Measurements from ENCODE around the gene AP1M1.

The AP1M1 gene

DNA sequence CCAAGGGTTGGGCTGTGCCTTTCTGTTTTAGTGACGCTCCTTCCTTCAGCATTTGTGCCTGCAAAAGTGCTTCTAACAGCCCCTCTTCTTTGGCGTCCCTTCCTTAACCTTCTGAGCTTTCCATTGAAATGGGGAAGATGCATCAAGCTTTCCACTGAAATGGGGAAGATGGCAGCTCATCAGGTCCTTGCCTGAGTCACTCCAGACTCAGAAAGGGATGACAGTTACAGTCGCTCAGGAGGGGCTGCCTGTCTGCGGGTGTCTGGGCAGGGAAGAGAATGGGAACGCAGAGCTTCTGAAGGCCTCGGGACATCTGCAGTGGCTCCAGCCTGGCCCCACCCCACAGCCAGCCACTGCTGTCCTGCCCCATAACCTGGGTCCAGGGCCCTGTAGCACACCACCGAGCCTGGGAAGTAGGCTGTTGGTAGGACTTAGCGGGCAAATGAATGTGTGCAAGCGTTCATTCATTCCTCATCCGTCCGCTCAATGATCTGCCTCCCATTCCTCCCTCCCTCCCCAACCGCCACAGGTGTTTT, 9.8 kb downstream of the AP1M1 start:
- DNase-seq (ENCODE audit: low read depth in 2 of 2): no peak

DNA sequence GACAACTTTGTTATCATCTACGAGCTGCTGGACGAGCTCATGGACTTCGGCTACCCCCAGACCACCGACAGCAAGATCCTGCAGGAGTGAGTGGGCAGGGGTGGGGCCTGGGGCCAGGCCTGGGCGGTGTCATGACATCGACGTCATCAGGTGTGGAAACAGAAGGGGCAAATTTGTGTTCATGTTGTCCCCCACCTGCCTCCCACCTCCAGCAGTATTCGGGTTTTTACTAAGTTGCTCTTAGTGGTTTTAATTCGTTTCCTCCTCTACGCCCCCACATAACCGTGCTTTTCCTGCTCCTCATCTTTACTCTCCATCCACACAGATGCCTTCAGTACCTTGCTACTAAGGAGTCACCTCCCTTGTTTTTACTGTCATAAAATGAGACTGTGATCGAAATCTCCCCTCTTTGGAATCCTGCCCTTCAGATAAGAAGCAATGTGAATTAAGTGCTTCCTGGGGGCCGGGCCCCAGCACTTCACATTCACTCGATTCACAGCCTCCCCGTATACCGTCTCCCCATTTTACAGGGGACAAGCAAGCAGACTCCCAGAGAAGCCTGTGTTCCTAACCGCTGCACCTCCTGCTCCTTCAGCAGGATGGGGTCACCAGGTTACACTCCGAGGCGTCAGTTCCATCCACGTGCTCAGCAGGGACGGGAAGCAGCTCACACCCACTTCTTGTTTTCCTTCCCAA, 10.5 kb downstream of the AP1M1 start:
- DNase-seq (ENCODE audit: low read depth in 2 of 2): no peak

DNA sequence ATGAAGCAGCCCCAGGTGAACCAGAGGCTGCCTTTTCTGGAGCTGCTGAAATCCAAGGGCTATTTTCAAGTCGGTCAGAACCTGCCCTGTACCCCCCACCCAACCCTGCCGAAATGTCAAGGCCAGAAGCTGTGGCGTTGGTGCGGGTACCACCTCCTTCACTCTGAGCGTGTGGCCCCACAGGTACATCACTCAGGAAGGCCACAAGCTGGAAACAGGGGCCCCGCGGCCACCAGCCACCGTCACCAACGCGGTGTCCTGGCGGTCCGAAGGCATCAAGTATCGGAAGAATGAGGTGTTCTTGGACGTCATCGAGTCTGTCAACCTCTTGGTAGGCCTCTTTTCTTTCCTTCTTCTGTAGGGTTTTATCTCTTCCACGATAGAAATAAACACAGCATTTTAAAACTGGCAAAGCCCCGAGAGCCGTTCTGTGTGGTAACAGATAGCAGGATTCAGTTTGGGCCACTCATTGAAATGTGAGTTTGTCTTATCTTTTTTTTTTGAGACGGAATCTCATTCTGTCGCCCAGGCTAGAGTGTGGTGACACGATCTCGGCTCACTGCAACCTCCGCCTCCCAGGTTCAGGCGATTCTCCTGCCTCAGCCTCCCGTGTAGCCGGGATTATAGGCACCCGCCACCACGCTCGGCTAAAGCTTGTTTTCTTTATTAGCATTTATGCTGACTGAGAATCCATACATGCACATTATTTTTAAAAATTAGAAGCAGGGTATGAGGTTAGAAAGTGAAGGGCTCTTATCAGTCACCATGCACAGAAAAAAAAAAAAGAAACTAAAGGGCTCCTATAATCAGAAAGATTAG, 11.3 kb downstream of the AP1M1 start:
- DNase-seq (ENCODE audit: low read depth in 2 of 2): no peak

GRCh38 chr19:16210168-16210567, 12.5 kb downstream of the AP1M1 start:
- DNase-seq (ENCODE audit: low read depth in 2 of 2): no peak

DNA sequence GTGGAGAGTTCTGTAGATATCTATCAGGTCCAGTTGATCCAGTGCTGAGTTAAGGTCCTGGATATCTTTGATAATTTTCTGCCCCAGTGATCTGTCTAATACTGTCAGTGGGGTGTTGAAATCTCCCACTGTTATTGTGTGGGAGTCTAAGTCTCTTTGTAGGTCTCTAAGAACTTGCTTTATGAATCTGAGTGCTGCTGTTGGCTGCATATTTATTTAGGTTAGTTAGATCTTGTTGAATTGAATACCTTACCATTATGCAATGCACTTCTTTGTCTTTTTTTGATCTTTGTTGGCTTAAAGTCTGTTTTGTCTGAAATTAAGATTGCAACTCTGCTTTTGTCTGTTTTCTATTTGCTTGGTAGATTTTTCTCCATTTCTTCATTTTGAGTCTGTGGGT, 15.4 kb downstream of the AP1M1 start:
- no peak for DNase-seq (ENCODE audit: low read depth in 2 of 2)

- no peak for DNase-seq (ENCODE audit: low read depth in 2 of 2)
Measured at GRCh38 chr19:16216744-16217670, 19.3 kb downstream of the AP1M1 start.

DNA sequence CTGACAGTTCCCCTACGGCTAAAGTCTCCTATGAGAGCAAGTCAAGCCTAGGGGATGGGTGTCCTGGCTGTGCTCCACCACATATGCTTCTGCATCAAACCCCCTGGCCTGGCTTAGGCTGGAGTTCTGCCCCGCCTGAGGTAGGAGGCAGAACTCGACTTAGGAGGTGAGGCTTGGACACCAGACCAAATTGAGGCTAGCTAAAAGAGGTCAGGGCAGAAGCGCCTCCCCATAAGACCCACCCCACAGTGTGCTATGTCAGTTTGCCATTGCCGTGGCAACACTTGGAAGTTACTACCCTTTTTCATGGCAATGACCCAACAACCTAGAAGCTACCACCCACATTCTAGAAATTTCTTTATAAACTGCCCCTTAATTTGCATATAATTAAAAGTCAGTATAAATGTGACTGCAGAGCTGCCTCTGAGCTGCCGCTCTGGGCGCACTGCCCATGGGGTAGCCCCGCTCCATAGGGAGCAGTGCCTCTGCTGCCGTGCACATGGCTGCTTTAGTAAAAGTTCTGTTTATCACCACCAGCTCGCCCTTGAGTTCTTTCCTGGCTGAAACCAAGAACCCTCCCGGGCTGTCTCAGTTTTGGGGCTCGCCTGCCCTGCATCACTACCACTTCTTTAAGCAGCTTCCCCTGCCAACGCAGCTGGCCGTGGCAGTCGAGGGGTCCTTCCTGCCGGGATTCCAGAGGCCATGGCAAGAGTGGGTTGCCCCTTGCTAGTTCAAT, 20.2 kb downstream of the AP1M1 start:
- no peak for DNase-seq (ENCODE audit: low read depth in 2 of 2)

GRCh38 chr19:16218851-16219250, 21.1 kb downstream of the AP1M1 start:
- DNase-seq (ENCODE audit: low read depth in 2 of 2): no peak

DNA sequence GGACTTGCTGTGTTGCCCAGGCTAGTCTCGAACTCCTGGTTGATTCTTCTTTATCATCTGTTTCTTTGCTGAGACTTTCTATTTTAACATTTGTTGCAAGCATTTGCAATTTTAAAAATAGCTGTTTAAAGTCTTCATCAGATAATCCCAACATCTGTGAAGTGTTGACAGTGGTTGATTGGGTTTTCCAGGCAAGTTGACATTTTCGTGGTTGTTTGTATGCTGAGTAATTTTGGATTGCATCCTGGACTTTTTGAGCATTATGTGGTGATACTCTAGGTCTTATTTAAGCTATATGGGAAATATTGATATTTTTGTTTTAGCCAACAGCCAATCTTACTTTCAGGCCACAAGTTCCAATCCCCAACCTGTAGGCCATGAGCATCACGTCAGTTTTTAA, 25.1 kb downstream of the AP1M1 start:
- no peak for DNase-seq (ENCODE audit: low read depth in 2 of 2)

DNA sequence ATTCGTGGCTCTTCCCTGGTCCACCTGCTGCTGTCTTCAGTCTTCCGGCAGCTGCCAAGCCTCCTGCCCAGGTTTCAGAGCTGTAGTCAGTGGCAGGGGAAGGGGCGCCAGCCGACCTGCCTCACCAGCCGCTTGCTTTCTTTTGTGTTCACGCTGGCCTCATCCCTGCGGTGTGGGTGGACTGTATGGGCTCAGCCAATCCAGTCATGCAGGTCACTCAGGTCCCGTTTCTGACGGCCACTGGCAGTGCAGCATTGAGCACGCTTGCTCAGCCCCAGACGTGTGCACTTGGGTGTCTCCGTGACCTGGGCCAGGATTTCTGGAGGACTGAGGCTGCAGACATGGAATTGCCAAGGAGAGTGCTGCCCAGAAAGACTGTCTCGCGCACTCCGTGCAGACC, 26.0 kb downstream of the AP1M1 start:
- no peak for DNase-seq (ENCODE audit: low read depth in 2 of 2)

GRCh38 chr19:16224293-16225045, 26.8 kb downstream of the AP1M1 start:
- DNase-seq (ENCODE audit: low read depth in 2 of 2): no peak

- DNase-seq (ENCODE audit: low read depth in 2 of 2): no peak
Measured at GRCh38 chr19:16225279-16226183, 27.8 kb downstream of the AP1M1 start.

DNA sequence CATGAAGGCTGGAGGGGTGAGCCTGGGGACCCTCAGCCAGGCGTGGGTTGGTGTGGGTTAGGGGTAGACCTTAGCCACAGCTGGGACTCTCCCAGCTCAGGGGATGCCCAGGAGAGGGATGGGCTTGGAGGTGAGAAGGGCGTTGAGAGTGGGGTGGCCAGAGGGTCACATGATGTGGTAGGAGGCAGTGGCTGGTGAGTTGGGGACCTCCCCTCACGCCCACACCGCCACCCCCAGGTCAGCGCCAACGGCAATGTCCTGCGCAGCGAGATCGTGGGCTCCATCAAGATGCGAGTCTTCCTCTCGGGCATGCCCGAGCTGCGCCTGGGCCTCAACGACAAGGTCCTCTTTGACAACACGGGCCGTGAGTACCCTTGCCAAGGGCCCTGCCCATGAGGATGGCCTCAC, 28.5 kb downstream of the AP1M1 start:
- no peak for DNase-seq (ENCODE audit: low read depth in 2 of 2)

DNA sequence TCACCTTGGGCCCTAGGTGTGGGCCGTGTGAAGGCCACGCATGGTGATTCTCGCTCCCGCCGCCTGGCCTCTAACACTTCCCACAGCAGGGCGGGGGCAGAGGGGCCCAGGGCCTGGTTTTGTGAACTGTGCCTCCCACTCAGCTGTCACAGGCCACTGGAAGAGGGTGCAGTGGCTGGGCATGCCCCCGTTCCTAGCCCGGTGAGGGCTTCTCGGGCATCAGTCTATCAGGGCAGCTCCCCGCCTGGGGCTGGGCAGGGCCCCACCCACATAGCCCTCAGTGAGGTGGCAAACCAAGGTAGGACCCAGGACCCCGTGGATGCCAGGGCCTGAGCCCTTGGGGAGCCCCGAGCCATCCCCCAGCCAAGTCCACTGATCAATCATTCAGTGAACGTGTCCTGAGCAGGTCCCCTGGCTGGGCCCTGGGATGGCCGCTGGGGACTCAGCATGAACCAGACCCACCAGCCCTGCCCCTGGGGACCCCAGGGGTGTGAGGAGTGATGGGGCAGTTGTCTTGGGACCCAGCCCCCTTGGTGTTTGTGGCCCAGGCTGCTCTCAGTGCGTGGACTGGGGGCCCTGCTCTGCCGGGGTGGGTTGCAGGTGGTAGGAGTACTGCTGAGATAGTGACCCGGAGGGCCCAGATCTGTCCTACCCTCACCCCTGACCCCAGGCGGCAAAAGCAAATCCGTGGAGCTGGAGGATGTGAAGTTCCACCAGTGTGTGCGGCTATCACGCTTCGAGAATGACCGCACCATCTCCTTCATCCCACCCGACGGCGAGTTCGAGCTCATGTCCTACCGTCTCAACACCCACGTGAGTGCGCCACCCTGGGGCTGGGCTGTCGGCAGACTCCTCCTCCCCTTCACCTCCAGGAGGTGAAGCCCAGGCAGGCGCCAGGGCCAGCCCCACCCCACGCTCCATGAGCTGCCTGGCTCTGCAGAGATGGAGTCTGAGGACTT, 29.4 kb downstream of the AP1M1 start:
- DNase-seq (ENCODE audit: low read depth in 2 of 2): no peak

DNA sequence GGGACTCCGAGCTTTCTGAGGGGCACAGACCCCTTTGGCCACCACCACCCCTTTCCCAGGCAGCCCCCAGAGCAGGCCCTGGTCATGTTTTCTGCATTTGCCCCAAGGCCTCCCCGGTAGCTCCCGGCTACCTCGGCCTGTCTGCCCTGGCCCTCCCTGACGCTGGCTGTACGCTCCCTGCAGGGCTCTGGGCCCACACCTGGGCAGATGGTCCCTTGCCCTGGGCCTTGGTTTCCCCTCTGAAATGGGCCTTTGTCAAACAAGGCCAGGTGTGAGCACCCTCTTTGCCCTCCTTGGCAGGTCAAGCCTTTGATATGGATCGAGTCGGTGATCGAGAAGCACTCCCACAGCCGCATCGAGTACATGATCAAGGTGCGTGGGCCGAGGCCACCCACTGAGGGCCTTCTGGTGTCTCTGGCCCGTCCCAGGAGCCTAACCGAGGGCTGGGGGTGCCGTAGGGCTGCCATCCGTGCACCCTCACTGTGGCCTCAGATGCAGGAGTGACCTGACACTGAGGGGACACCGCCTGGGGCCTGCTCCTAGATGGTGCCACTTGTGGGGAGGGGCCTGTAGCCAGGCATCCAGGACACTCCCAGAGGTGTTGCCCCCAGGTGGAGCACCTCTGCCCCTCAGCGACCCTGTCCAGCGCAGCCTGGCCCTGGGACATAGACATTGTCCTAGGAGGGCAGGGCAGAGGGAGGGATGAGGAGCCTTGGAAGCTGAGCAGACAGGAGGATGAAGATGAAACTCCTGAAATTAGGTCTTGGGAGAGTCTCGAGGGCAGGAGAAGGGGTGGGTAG, 30.3 kb downstream of the AP1M1 start:
- DNase-seq (ENCODE audit: low read depth in 2 of 2): no peak

GRCh38 chr19:16228637-16229321, 31.1 kb downstream of the AP1M1 start:
- no peak for DNase-seq (ENCODE audit: low read depth in 2 of 2)

DNA sequence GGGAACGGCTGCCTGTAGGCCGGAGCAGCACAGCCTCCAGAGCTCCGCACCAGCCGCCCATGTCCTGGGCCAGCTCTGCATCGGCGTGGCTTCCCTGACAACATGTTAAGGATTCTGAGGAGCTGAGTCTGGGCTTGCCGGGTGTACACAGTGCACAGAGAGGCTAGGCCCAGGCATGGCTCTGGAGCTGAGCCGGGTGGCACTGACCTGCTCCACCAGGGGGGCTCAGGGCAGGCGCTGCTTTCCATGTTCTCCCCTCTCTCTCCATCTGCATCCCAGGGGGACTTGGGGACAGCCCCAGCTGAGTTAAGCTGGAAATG, 31.6 kb downstream of the AP1M1 start:
- DNase-seq (ENCODE audit: low read depth in 2 of 2): no peak
